ENCODE data around the gene ZBTB24. TPM values are rescaled to one million over a fixed set of nuclear protein-coding genes. Genes with fewer than 3 reads are reported as not detected.
A peak's percentile ranks its signal among the peaks of the same experiment; 100 is the strongest.

The ZBTB24 gene
- total and polyA plus RNA-seq, 4 donors: 2.9 to 13.9 (median 6.0) TPM

DNA sequence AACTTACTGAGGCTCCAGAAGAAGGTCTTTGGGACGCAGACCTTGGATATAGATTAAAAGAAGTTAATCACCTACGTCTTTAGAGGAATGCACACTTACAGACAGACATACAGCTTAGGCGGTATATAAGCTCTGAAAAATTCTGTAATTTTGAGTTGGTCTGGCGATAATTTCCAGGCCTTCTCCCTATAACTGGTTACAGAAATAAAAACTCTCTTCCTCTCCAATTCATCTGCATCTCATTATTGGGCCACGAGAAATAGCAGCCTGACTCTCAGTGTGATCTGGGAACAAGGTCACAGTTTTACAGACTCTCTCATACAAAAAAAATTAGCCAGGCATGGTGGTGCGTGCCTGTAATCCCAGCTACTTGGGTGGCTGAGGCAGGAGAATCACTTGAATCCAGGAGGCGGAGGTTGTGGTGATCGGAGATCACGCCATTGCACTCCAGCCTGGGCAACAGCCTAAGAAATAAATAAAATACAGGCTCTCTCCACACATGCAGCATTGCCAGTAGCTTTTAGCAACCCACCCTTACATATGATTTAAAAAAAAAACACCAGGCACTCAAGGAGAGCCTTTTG is 4.7 kb downstream of the ZBTB24 start:
- Histone ChIP-seq H3K4me3 (no peak overlapping the region), H3K27me3 (ENCODE audit: control insufficient read depth in 3 of 3, insufficient read depth in 3 of 3, low read length in 2 of 3) (no peaks in the 10 kb centered on the region), H3K27ac (ENCODE audit: low read depth in 1 of 2, low read length in 1 of 2) (no peak overlapping the region), H3K9me3 (ENCODE audit: control insufficient read depth in 4 of 4, insufficient read depth in 3 of 4, low read length in 3 of 4) (no peaks in the 10 kb centered on the region), H3K4me1 (ENCODE audit: control insufficient read depth in 5 of 5, insufficient read depth in 5 of 5, low read length in 5 of 5) (peaks cover 2 to 34% (median 20%) of the 10 kb centered on the region in 5 donors), H3K36me3 (ENCODE audit: control insufficient read depth in 4 of 4, insufficient read depth in 4 of 4, low read length in 4 of 4) (peaks cover 18 to 27% (median 23%) of the 10 kb centered on the region in 4 donors), H3K9ac (ENCODE audit: insufficient read depth in 1 of 2, low read length in 2 of 2) (peak overlapping the region in 1 of 2 donors; percentile 30)
- no peak for TF ChIP-seq CTCF (IDR thresholded peaks at IDR 0.05; ENCODE audit: control extremely low read depth, extremely low read depth)
- ATAC-seq (ENCODE audit: insufficient read depth, low FRiP score): no peak
- 83 to 94% methylated on average over 9 of the region's 9 CpGs for WGBS, 2 donors
- DNase-seq: no peak

DNA sequence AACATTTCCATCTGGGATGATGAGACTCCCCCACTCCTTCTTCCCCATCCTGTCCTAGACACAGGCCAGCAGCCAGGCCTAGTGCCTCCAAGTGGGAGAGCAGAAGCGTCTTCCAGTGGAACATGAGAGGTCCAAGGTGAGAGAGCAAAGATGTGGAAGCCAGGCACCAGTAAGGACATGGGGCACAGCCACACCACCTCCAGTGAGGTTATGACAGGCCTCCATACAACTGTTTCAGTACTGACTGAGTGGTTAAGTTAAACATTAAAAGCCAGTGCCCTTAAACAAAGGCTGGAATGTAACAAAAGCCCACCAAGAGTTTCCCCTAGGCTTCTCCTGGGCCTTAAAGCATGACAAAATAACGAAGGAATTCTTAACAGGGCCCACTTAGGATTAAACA is 5.3 kb downstream of the ZBTB24 start:
- no peak for TF ChIP-seq CTCF (IDR thresholded peaks at IDR 0.05; ENCODE audit: control extremely low read depth, extremely low read depth)
- H3K9me3 ChIP-seq (ENCODE audit: control insufficient read depth in 4 of 4, insufficient read depth in 3 of 4, low read length in 3 of 4): no peaks in the 10 kb centered on the region
- H3K27ac ChIP-seq (ENCODE audit: low read depth in 1 of 2, low read length in 1 of 2): no peak overlapping the region
- no peak overlapping the region for H3K4me3 ChIP-seq
- no peak for ATAC-seq (ENCODE audit: insufficient read depth, low FRiP score)
- peaks cover 2 to 34% (median 20%) of the 10 kb centered on the region in 5 donors for H3K4me1 ChIP-seq (ENCODE audit: control insufficient read depth in 5 of 5, insufficient read depth in 5 of 5, low read length in 5 of 5)
- peak overlapping the region in 1 of 2 donors; percentile 11 for H3K9ac ChIP-seq (ENCODE audit: insufficient read depth in 1 of 2, low read length in 2 of 2)
- peak; percentile 37 to 58 (median 49) for DNase-seq
- H3K36me3 ChIP-seq (ENCODE audit: control insufficient read depth in 4 of 4, insufficient read depth in 4 of 4, low read length in 4 of 4): peaks cover 24 to 32% (median 27%) of the 10 kb centered on the region in 4 donors
- no peaks in the 10 kb centered on the region for H3K27me3 ChIP-seq (ENCODE audit: control insufficient read depth in 3 of 3, insufficient read depth in 3 of 3, low read length in 2 of 3)
- 69 to 84% methylated on average over 2 of the region's 2 CpGs for WGBS, 2 donors

DNA sequence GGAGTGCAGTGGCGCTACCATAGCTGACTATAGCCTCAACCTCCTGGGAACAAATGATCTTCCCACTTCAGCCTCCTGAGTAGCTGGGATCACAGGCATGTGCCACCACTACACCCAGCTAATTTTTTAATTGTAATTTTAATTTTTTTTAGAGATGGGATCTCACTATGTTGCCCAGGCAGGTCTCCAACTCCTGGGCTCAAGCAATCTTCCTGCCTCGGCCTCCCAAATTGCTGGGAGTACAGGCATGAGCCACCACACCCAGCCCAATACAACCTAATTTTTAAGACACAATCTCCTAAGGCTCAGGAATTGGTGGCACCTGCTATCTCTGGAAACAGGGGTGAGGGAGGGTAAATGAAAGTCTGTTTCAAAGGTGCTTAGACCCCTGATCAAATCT is 5.8 kb downstream of the ZBTB24 start:
- WGBS, 2 donors: 98 to 99% methylated on average over 2 of the region's 2 CpGs
- ATAC-seq (ENCODE audit: insufficient read depth, low FRiP score) (no peak), DNase-seq (no peak)
- H3K9me3 ChIP-seq (ENCODE audit: control insufficient read depth in 4 of 4, insufficient read depth in 3 of 4, low read length in 3 of 4): no peaks in the 10 kb centered on the region
- H3K9ac ChIP-seq (ENCODE audit: insufficient read depth in 1 of 2, low read length in 2 of 2): no peak overlapping the region
- H3K36me3 ChIP-seq (ENCODE audit: control insufficient read depth in 4 of 4, insufficient read depth in 4 of 4, low read length in 4 of 4): peaks cover 28 to 37% (median 32%) of the 10 kb centered on the region in 4 donors
- no peak overlapping the region for H3K27ac ChIP-seq (ENCODE audit: low read depth in 1 of 2, low read length in 1 of 2)
- no peak overlapping the region for H3K4me3 ChIP-seq
- no peak for TF ChIP-seq CTCF (IDR thresholded peaks at IDR 0.05; ENCODE audit: control extremely low read depth, extremely low read depth)
- peaks cover 2 to 33% (median 20%) of the 10 kb centered on the region in 5 donors for H3K4me1 ChIP-seq (ENCODE audit: control insufficient read depth in 5 of 5, insufficient read depth in 5 of 5, low read length in 5 of 5)
- no peaks in the 10 kb centered on the region for H3K27me3 ChIP-seq (ENCODE audit: control insufficient read depth in 3 of 3, insufficient read depth in 3 of 3, low read length in 2 of 3)

GRCh38 chr6:109475625-109476024 is 7.4 kb downstream of the ZBTB24 start:
- WGBS, 2 donors: 82 to 89% methylated on average over 2 of the region's 2 CpGs
- Histone ChIP-seq H3K36me3 (ENCODE audit: control insufficient read depth in 4 of 4, insufficient read depth in 4 of 4, low read length in 4 of 4) (peaks cover 29 to 44% (median 37%) of the 10 kb centered on the region in 4 donors), H3K27ac (ENCODE audit: low read depth in 1 of 2, low read length in 1 of 2) (no peak overlapping the region)

More at GRCh38 chr6:109475625-109476024, 7.4 kb downstream of the ZBTB24 start:
- Histone ChIP-seq H3K9ac (ENCODE audit: insufficient read depth in 1 of 2, low read length in 2 of 2) (no peak overlapping the region), H3K27me3 (ENCODE audit: control insufficient read depth in 3 of 3, insufficient read depth in 3 of 3, low read length in 2 of 3) (no peaks in the 10 kb centered on the region), H3K9me3 (ENCODE audit: control insufficient read depth in 4 of 4, insufficient read depth in 3 of 4, low read length in 3 of 4) (no peaks in the 10 kb centered on the region), H3K4me3 (no peak overlapping the region), H3K4me1 (ENCODE audit: control insufficient read depth in 5 of 5, insufficient read depth in 5 of 5, low read length in 5 of 5) (peaks cover 0 to 18% (median 9%) of the 10 kb centered on the region in 5 donors)
- DNase-seq (no peak), ATAC-seq (ENCODE audit: insufficient read depth, low FRiP score) (no peak)
- TF ChIP-seq CTCF (IDR thresholded peaks at IDR 0.05; ENCODE audit: control extremely low read depth, extremely low read depth): no peak

Measured in lung (tissue), 12 donors.